B cell (primary cell): ENCODE measurements around the gene GP1BB. TPM values are rescaled to one million over a fixed set of nuclear protein-coding genes. Genes with fewer than 3 reads are reported as not detected.

ENCODE experiments used
- ATAC-seq: fragments of 200-7000 bp; cut with Tn5 transposase; one replicate; pipeline ENCODE4 v1.10.0; 2021; ENCODE audit warnings: low read depth, mild to moderate bottlenecking, moderate number of reproducible peaks, moderate library complexity
- CTCF ChIA-PET: fragments of 350-600 bp; sonication (Branson Sonifier 250); formaldehyde crosslinking; loops from one replicate; lab custom pipeline; 2021; ENCODE audit warnings: antibody characterized with exemption, inconsistent platforms; lab: Charles Lee
- POLR2A ChIA-PET: fragments of 350-600 bp; sonication (Branson Sonifier 250); formaldehyde crosslinking; loops from one replicate; lab custom pipeline; 2021; ENCODE audit warnings: antibody characterized with exemption; lab: Charles Lee
- DNase-seq: peaks from one replicate; pipeline ENCODE4 v3.0.0; 2013
- H2AFZ ChIP-seq: 2 replicates; pipeline ENCODE4 v1.6.1; 2012; ENCODE audit warnings: mild to moderate bottlenecking, low read depth, low read length; ENCODE audit not compliant: insufficient read depth, poor library complexity, severe bottlenecking
- H3K27ac ChIP-seq, 2 donors: 1 replicate in 1 of 2; 2 replicates in 1 of 2; pipeline ENCODE4 v1.5.1; 2012 to 2013; ENCODE audit warnings: low read length in 2 of 2, mild to moderate bottlenecking in 2 of 2, moderate library complexity in 1 of 2
- H3K27me3 ChIP-seq, 4 experiments: fragments of 200-600 bp in 1 of 4; sonication (generic) in 1 of 4; replicated peaks in 1 of 4; 1 replicate in 2 of 4; 2 replicates in 2 of 4; pipeline versions ENCODE4 v1.6.1 to v1.7.0; 2013 to 2016; ENCODE audit warnings: low read length in 3 of 4, mild to moderate bottlenecking in 2 of 4, mixed read lengths in 1 of 4, moderate library complexity in 1 of 4; ENCODE audit not compliant: insufficient read depth in 4 of 4, control insufficient read depth in 3 of 4; ENCODE audit errors: control extremely low read depth in 1 of 4
- H3K36me3 ChIP-seq, 2 experiments: replicated peaks in 1 of 2; 1 replicate in 1 of 2; 2 replicates in 1 of 2; pipeline versions ENCODE4 v1.6.1 to v1.7.1; 2013; ENCODE audit warnings: low read length in 1 of 2; ENCODE audit not compliant: insufficient read depth in 2 of 2, control insufficient read depth in 1 of 2; ENCODE audit errors: control extremely low read depth in 1 of 2, extremely low read depth in 1 of 2
- H3K4me1 ChIP-seq, 2 donors: fragments of 200-600 bp in 1 of 2; sonication (generic) in 1 of 2; 1 replicate in 1 of 2; 2 replicates in 1 of 2; pipeline versions ENCODE4 v1.5.1 to v1.6.1; 2013 to 2017; ENCODE audit warnings: low read length in 2 of 2; ENCODE audit not compliant: control insufficient read depth in 2 of 2, insufficient read depth in 2 of 2
- H3K4me2 ChIP-seq: replicated peaks from 2 replicates; pipeline ENCODE3; 2012; ENCODE audit warnings: mild to moderate bottlenecking, low read depth, low read length; ENCODE audit not compliant: poor library complexity, severe bottlenecking
- H3K4me3 ChIP-seq, 5 experiments: fragments of 200-600 bp in 1 of 5; sonication (generic) in 1 of 5; 1 replicate in 3 of 5; 2 replicates in 2 of 5; pipeline versions ENCODE4 v1.5.1 to v1.7.0; 2011 to 2016; ENCODE audit warnings: low read length in 4 of 5, mild to moderate bottlenecking in 4 of 5, low read depth in 2 of 5, control low read depth in 1 of 5, moderate library complexity in 1 of 5; ENCODE audit not compliant: insufficient read depth in 1 of 5; ENCODE audit errors: control extremely low read depth in 1 of 5, extremely low read depth in 1 of 5
- H3K79me2 ChIP-seq: fragments of 200-600 bp; sonication (generic); one replicate; pipeline ENCODE4 v1.6.0; 2016; ENCODE audit warnings: low read length; ENCODE audit not compliant: control insufficient read depth, insufficient read depth
- H3K9ac ChIP-seq: fragments of 200-600 bp; sonication (generic); 2 replicates; pipeline ENCODE4 v1.6.1; 2017; ENCODE audit warnings: mild to moderate bottlenecking, low read length, moderate library complexity
- H3K9me3 ChIP-seq, 3 donors: one replicate each; pipeline versions ENCODE4 v1.6.1 to v1.7.1; 2013; ENCODE audit warnings: low read length in 2 of 3; ENCODE audit not compliant: control insufficient read depth in 2 of 3, insufficient read depth in 1 of 3; ENCODE audit errors: control extremely low read depth in 1 of 3
- H4K20me1 ChIP-seq: 2 replicates; pipeline ENCODE4 v1.6.0; 2012; ENCODE audit warnings: mild to moderate bottlenecking, low read length; ENCODE audit not compliant: insufficient read depth, control insufficient read depth, poor library complexity, severe bottlenecking
- H3K27ac Mint-ChIP-seq: one replicate; pipeline ENCODE4 v1.8.0; 2021; ENCODE audit warnings: mixed read lengths
- H3K27me3 Mint-ChIP-seq: one replicate; pipeline ENCODE4 v1.8.0; 2021; ENCODE audit warnings: mixed read lengths
- H3K4me1 Mint-ChIP-seq: one replicate; pipeline ENCODE4 v1.8.0; 2021; ENCODE audit warnings: mixed read lengths
- H3K4me3 Mint-ChIP-seq: one replicate; pipeline ENCODE4 v1.8.0; 2021; ENCODE audit warnings: mixed read lengths
- H3K9me3 Mint-ChIP-seq: one replicate; pipeline ENCODE4 v1.8.0; 2022; ENCODE audit warnings: mixed read lengths; ENCODE audit not compliant: insufficient read depth
- CTCF ChIP-seq: fragments of 200-600 bp; IDR thresholded peaks from one replicate; pipeline ENCODE4 v1.8.0; 2022; ENCODE audit warnings: antibody characterized with exemption, mild to moderate bottlenecking
- EZH2 ChIP-seq: IDR thresholded peaks from 2 replicates; pipeline ENCODE4 v1.6.1; 2012; ENCODE audit warnings: borderline replicate concordance, low read depth, mild to moderate bottlenecking, moderate library complexity, low read length; ENCODE audit not compliant: insufficient read depth, poor library complexity, severe bottlenecking
- WGBS: methylation state at CpG from one replicate; pipeline ENCODE4 v1.1.5; 2013; ENCODE audit warnings: missing lambda C conversion rate; ENCODE audit not compliant: insufficient coverage; 5-methylcytosine and 5-hydroxymethylcytosine counted together
- intact Hi-C: fragments of 100-400 bp; cut with micrococcal nuclease; formaldehyde crosslinking; loops from one replicate; pipeline ENCODE4 v1.10.0; 2022
- polyA plus RNA-seq: library from polyadenylated mRNA; depleted of rRNA; stranded (reverse); fragments of >200 nt; gene quantifications from 2 replicates; pipeline ENCODE4 v1.2.3, GENCODE V29; 2012
- total RNA-seq, 2 donors: library from RNA; stranded (reverse); fragments of 120-200 nt in 1 of 2; gene quantifications; 1 replicate in 1 of 2; 2 replicates in 1 of 2; pipeline versions ENCODE4 v1.2.3 to v1.2.4, GENCODE V29; 2013 to 2022

GP1BB gene
- total and polyA plus RNA-seq, 2 donors (not counting 1 experiment from before 2014, with no cell fraction given): 0.31 TPM; not detected in 1

GRCh38 chr22:19767427-19768341 is 44.3 kb downstream of the GP1BB start:
- no peaks in the 10 kb centered on the region for H3K9me3 Mint-ChIP-seq
- no peak overlapping the region for H3K27ac Mint-ChIP-seq
- peaks cover 62% of the 10 kb centered on the region for H3K27me3 Mint-ChIP-seq
- Histone ChIP-seq H3K27ac (no peak overlapping the region), H3K4me1 (peaks cover 18 to 30% of the 10 kb centered on the region in 2 donors), H2AFZ (peak overlapping the region; percentile 46), H4K20me1 (no peaks in the 10 kb centered on the region), H3K4me3 (peak overlapping the region in 1 of 5 experiments; percentile 52), H3K79me2 (no peaks in the 10 kb centered on the region), H3K27me3 (peaks cover 0 to 88% (median 51%) of the 10 kb centered on the region in 4 experiments), H3K9ac (no peak overlapping the region), H3K9me3 (peaks cover 0 to 41% (median 0%) of the 10 kb centered on the region in 3 donors), H3K4me2 (peak overlapping the region; percentile 83), H3K36me3 (no peaks in the 10 kb centered on the region)
- H3K4me3 Mint-ChIP-seq: peak overlapping the region; percentile 46
- intact Hi-C loops: no loop called here
- ChIA-PET CTCF (no interaction called here), POLR2A (no interaction called here)
- TF ChIP-seq CTCF (peak; percentile 8), EZH2 (no peak)
- ATAC-seq: no peak
- 22% methylated on average over 31 of the region's 35 CpGs for WGBS
- peak; percentile 18 for DNase-seq
- peaks cover 27% of the 10 kb centered on the region for H3K4me1 Mint-ChIP-seq

- H3K9ac ChIP-seq: no peak overlapping the region
- H3K9me3 ChIP-seq: peaks cover 0 to 44% (median 0%) of the 10 kb centered on the region in 3 donors
- no peak overlapping the region for H3K4me2 ChIP-seq
- H3K27me3 Mint-ChIP-seq: peaks cover 69% of the 10 kb centered on the region
- H3K27ac Mint-ChIP-seq: no peak overlapping the region
- H3K27ac ChIP-seq: no peak overlapping the region
- H3K4me3 ChIP-seq: no peak overlapping the region
- H3K4me3 Mint-ChIP-seq: no peak overlapping the region
- no peaks in the 10 kb centered on the region for H4K20me1 ChIP-seq
- peaks cover 34 to 46% of the 10 kb centered on the region in 2 donors for H3K4me1 ChIP-seq
- H2AFZ ChIP-seq: no peak overlapping the region
- H3K27me3 ChIP-seq: peaks cover 0 to 88% (median 52%) of the 10 kb centered on the region in 4 experiments
- DNase-seq: no peak
- H3K36me3 ChIP-seq: no peaks in the 10 kb centered on the region
- POLR2A ChIA-PET: no interaction called here
- peaks cover 42% of the 10 kb centered on the region for H3K4me1 Mint-ChIP-seq
- CTCF ChIA-PET: interaction anchor here (0.9 to 1.1 kb wide), 2 partner anchors 9 to 39 kb away, joined by 3 read pairs; partner anchors contain the start of gene TBX1
- intact Hi-C loops: no loop called here
- TF ChIP-seq EZH2 (no peak), CTCF (no peak)
- 90% methylated on average over 12 of the region's 12 CpGs for WGBS
- no peak for ATAC-seq
- H3K9me3 Mint-ChIP-seq: no peaks in the 10 kb centered on the region
- H3K79me2 ChIP-seq: no peaks in the 10 kb centered on the region
Observed at GRCh38 chr22:19769393-19769715, 46.0 kb downstream of the GP1BB start.
